Trophoblast cell (in vitro differentiated cells and primary cell): Measurements from ENCODE around the gene CAMSAP1.

Experiments
- DNase-seq, 2 donors: peaks; one replicate each; pipeline ENCODE4 v3.0.0-alpha.2; 2016
- H2AFZ ChIP-seq: 2 replicates; pipeline ENCODE4 v1.6.1; 2013; ENCODE audit warnings: low read length, moderate library complexity, mild to moderate bottlenecking; ENCODE audit not compliant: insufficient read depth, poor library complexity
- H2AK5ac ChIP-seq: 2 replicates; pipeline ENCODE4 v1.6.1; 2013; ENCODE audit warnings: mild to moderate bottlenecking, low read length
- H2BK120ac ChIP-seq: 2 replicates; pipeline ENCODE4 v1.6.1; 2013; ENCODE audit warnings: low read length, mild to moderate bottlenecking, moderate library complexity; ENCODE audit not compliant: insufficient read depth, poor library complexity
- H2BK12ac ChIP-seq: 2 replicates; pipeline ENCODE4 v1.6.1; 2013; ENCODE audit warnings: mild to moderate bottlenecking, low read length, moderate library complexity
- H2BK5ac ChIP-seq: 2 replicates; pipeline ENCODE4 v1.6.1; 2013; ENCODE audit warnings: low read length, low read depth, moderate library complexity, mild to moderate bottlenecking; ENCODE audit not compliant: poor library complexity
- H3K14ac ChIP-seq: 2 replicates; pipeline ENCODE4 v1.6.1; 2013; ENCODE audit warnings: mild to moderate bottlenecking, low read length
- H3K18ac ChIP-seq: 2 replicates; pipeline ENCODE4 v1.6.1; 2013; ENCODE audit warnings: mild to moderate bottlenecking, low read length
- H3K23ac ChIP-seq: 2 replicates; pipeline ENCODE4 v1.6.1; 2013; ENCODE audit warnings: low read length
- H3K27ac ChIP-seq: 2 replicates; pipeline ENCODE4 v1.5.1; 2013; ENCODE audit warnings: low read depth, mild to moderate bottlenecking, inconsistent platforms, low read length, moderate library complexity
- H3K27me3 ChIP-seq: 2 replicates; pipeline ENCODE4 v1.6.1; 2013; ENCODE audit warnings: inconsistent platforms, mild to moderate bottlenecking, low read length, moderate library complexity; ENCODE audit not compliant: insufficient read depth
- H3K36me3 ChIP-seq, 2 experiments: 1 replicate in 1 of 2; 2 replicates in 1 of 2; pipeline ENCODE4 v1.6.1; 2013; ENCODE audit warnings: low read length in 2 of 2, mild to moderate bottlenecking in 2 of 2, moderate library complexity in 1 of 2; ENCODE audit not compliant: insufficient read depth in 2 of 2, control insufficient read depth in 1 of 2
- H3K4ac ChIP-seq: 2 replicates; pipeline ENCODE4 v1.6.1; 2013; ENCODE audit warnings: low read depth, mild to moderate bottlenecking, low read length, moderate library complexity
- H3K4me1 ChIP-seq, 2 experiments: 1 replicate in 1 of 2; 2 replicates in 1 of 2; pipeline ENCODE4 v1.6.1; 2013; ENCODE audit warnings: low read length in 2 of 2, mild to moderate bottlenecking in 2 of 2, moderate library complexity in 1 of 2; ENCODE audit not compliant: insufficient read depth in 2 of 2, control insufficient read depth in 1 of 2
- H3K4me2 ChIP-seq: 2 replicates; pipeline ENCODE4 v1.6.1; 2013; ENCODE audit warnings: inconsistent platforms, mild to moderate bottlenecking, low read length, moderate library complexity
- H3K4me3 ChIP-seq: 2 replicates; pipeline ENCODE4 v1.5.1; 2013; ENCODE audit warnings: mild to moderate bottlenecking, low read depth, low read length, inconsistent platforms
- H3K79me1 ChIP-seq: one replicate; pipeline ENCODE4 v1.6.1; 2013; ENCODE audit warnings: low read length
- H3K79me2 ChIP-seq: 2 replicates; pipeline ENCODE4 v1.6.1; 2013; ENCODE audit warnings: low read length, mild to moderate bottlenecking; ENCODE audit not compliant: control insufficient read depth, insufficient read depth, poor library complexity
- H3K9ac ChIP-seq: 2 replicates; pipeline ENCODE4 v1.6.1; 2013; ENCODE audit warnings: mild to moderate bottlenecking, low read length
- H3K9me3 ChIP-seq: 2 replicates; pipeline ENCODE4 v1.6.1; 2013; ENCODE audit warnings: low read depth, mild to moderate bottlenecking, control low read depth, inconsistent platforms, low read length; ENCODE audit not compliant: insufficient read depth
- H4K12ac ChIP-seq: 2 replicates; pipeline ENCODE4 v1.6.1; 2013; ENCODE audit warnings: low read depth, mild to moderate bottlenecking, low read length, moderate library complexity
- H4K8ac ChIP-seq: 2 replicates; pipeline ENCODE4 v1.6.1; 2013; ENCODE audit warnings: low read depth, mild to moderate bottlenecking, low read length, moderate library complexity
- H4K91ac ChIP-seq: one replicate; pipeline ENCODE4 v1.6.1; 2013; ENCODE audit warnings: low read depth, mild to moderate bottlenecking, low read length, moderate library complexity
- WGBS: extraction: QIAGEN DNeasy Blood & Tissue Kit; methylation state at CpG from one replicate; pipeline ENCODE4 v1.1.7; 2013; ENCODE audit warnings: missing lambda C conversion rate; ENCODE audit not compliant: insufficient read length, insufficient coverage; ENCODE audit errors: extremely low coverage; 5-methylcytosine and 5-hydroxymethylcytosine counted together

CAMSAP1 gene

DNA sequence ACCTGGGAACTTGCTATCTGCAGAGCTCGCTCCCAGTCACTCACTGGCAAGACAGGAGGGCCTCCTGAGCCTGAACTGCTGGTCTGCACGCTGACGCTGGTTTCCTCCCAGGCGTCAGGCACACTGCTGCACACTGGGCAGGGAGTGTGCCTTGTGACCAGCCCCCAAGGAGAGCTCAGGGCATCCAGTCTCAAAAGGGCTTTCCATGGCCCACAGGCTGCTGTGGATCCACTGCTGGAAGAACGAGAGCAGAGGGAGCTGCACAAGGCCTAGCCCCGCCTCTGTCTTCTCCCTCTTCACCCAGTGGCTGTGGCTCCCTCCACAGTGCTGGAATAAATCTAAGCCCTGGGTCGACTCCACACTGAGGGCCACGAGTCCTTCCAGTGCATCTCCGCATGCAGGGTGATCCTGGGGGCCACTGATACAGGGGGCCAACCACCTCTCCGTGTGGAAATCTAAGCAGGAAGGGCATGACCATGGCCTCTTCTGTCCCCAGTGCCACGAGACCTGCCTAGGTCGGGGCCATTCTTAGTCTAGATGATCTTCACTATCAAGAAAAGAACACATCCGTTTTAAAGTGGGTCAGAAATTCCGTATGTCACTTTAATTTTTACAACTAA is 93.6 kb downstream of the CAMSAP1 start:
- no peak overlapping the region for H2BK12ac ChIP-seq
- H3K79me2 ChIP-seq, result no peaks in the 10 kb centered on the region
- peaks cover 70 to 79% of the 10 kb centered on the region in 2 experiments for H3K36me3 ChIP-seq
- no peak overlapping the region for H3K27ac ChIP-seq
- H3K9ac ChIP-seq, result no peak overlapping the region
- no peak overlapping the region for H2AFZ ChIP-seq
- H4K91ac ChIP-seq, result no peak overlapping the region
- no peaks in the 10 kb centered on the region for H3K27me3 ChIP-seq
- no peaks in the 10 kb centered on the region for H3K79me1 ChIP-seq
- H2BK120ac ChIP-seq, result no peak overlapping the region
- no CpG with 5 or more reads among the region's 14 CpGs for WGBS
- no peak overlapping the region for H2BK5ac ChIP-seq
- H3K4ac ChIP-seq, result no peak overlapping the region
- H4K8ac ChIP-seq, result no peak overlapping the region
- H2AK5ac ChIP-seq, result no peak overlapping the region
- H4K12ac ChIP-seq, result no peak overlapping the region
- no peak overlapping the region for H3K4me3 ChIP-seq
- no peak overlapping the region for H3K18ac ChIP-seq
- no peak overlapping the region for H3K4me2 ChIP-seq
- no peak for DNase-seq
- no peaks in the 10 kb centered on the region for H3K4me1 ChIP-seq
- peaks cover 5% of the 10 kb centered on the region for H3K9me3 ChIP-seq
- no peak overlapping the region for H3K14ac ChIP-seq
- H3K23ac ChIP-seq, result no peak overlapping the region

- Histone ChIP-seq H3K36me3 (peaks cover 62 to 73% of the 10 kb centered on the region in 2 experiments), H2AK5ac (no peak overlapping the region), H3K27ac (no peak overlapping the region), H3K18ac (no peak overlapping the region), H3K23ac (no peak overlapping the region), H4K91ac (no peak overlapping the region), H3K9me3 (peaks cover 5% of the 10 kb centered on the region), H4K8ac (no peak overlapping the region), H3K9ac (no peak overlapping the region), H2BK5ac (no peak overlapping the region), H3K4me1 (no peaks in the 10 kb centered on the region), H2AFZ (no peak overlapping the region), H3K27me3 (no peaks in the 10 kb centered on the region), H3K4ac (no peak overlapping the region), H2BK12ac (no peak overlapping the region), H4K12ac (no peak overlapping the region), H3K4me2 (no peak overlapping the region), H3K4me3 (no peak overlapping the region), H3K79me1 (no peaks in the 10 kb centered on the region), H2BK120ac (no peak overlapping the region), H3K14ac (no peak overlapping the region), H3K79me2 (no peaks in the 10 kb centered on the region)
- DNase-seq, result no peak
- WGBS, result no CpG with 5 or more reads among the region's 13 CpGs
Measured at GRCh38 chr9:135812961-135813360, 94.4 kb downstream of the CAMSAP1 start.

- no CpG with 5 or more reads among the region's 11 CpGs for WGBS
- peaks cover 51 to 66% of the 10 kb centered on the region in 2 experiments for H3K36me3 ChIP-seq
Measured at GRCh38 chr9:135811801-135812200, 95.5 kb downstream of the CAMSAP1 start.

DNA sequence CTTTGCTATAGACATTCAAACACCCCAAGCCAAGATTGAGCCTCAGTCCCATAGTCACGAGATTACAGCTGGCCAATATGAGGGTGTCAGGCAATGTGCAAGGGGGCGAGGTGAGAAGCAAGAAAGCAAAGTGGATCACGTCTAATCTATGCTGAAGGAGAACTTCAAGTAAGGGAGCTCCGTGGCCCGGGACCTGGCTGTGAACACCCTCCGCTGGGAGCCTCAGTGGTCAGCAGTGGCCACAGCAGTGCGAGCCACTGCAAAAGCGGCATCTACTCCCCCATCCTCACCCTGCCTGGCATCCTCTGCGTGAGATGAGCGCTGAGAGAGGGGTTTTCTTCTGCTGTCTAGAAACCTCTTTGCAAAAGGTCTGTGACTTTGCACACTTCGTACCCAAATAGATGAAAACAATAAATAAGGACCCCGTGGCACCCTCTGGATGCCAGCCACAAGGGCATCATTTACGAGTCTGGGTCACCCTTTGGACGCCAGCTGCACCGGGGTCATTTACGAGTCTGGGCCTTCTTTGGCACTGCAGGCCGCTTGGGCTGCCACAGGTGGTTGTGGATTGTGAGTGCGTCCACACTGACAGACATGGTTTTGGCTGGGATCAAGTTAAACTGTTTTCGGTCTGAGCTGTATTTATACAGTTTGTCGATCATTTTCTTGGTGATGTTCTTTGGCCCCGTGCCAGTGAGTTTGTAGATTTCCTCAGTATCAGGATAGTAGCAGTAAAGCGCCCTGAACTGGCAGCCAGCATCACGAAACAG is 96.4 kb downstream of the CAMSAP1 start:
- Histone ChIP-seq H3K18ac (no peak overlapping the region), H2BK12ac (no peak overlapping the region), H2AFZ (no peak overlapping the region), H3K9me3 (peaks cover 5% of the 10 kb centered on the region), H4K91ac (no peak overlapping the region), H3K79me1 (no peaks in the 10 kb centered on the region), H3K79me2 (no peaks in the 10 kb centered on the region), H2BK120ac (no peak overlapping the region), H4K8ac (no peak overlapping the region), H2AK5ac (no peak overlapping the region), H4K12ac (no peak overlapping the region), H3K9ac (no peak overlapping the region), H3K14ac (no peak overlapping the region), H3K4me2 (no peak overlapping the region), H3K4me3 (no peak overlapping the region), H3K4ac (no peak overlapping the region), H3K23ac (no peak overlapping the region), H3K27ac (no peak overlapping the region), H3K27me3 (no peaks in the 10 kb centered on the region), H2BK5ac (no peak overlapping the region), H3K36me3 (peaks cover 43 to 58% of the 10 kb centered on the region in 2 experiments), H3K4me1 (no peaks in the 10 kb centered on the region)
- DNase-seq, result no peak
- WGBS, result no CpG with 5 or more reads among the region's 23 CpGs

More at GRCh38 chr9:135811801-135812200, 95.5 kb downstream of the CAMSAP1 start:
- Histone ChIP-seq H2BK12ac (no peak overlapping the region), H4K12ac (no peak overlapping the region), H3K4me2 (no peak overlapping the region), H3K23ac (no peak overlapping the region), H2AFZ (no peak overlapping the region), H3K79me1 (no peaks in the 10 kb centered on the region), H3K4ac (no peak overlapping the region), H2BK120ac (no peak overlapping the region), H3K14ac (no peak overlapping the region), H3K27ac (no peak overlapping the region), H3K79me2 (no peaks in the 10 kb centered on the region), H2BK5ac (no peak overlapping the region), H3K9ac (no peak overlapping the region), H4K8ac (no peak overlapping the region), H3K4me3 (no peak overlapping the region), H3K18ac (no peak overlapping the region), H3K27me3 (no peaks in the 10 kb centered on the region), H2AK5ac (no peak overlapping the region), H3K4me1 (no peaks in the 10 kb centered on the region), H3K9me3 (peaks cover 5% of the 10 kb centered on the region), H4K91ac (no peak overlapping the region)
- no peak for DNase-seq
